ENCODE results near the gene NRIP2. TPM values are rescaled to one million over a fixed set of nuclear protein-coding genes. Genes with fewer than 3 reads are reported as not detected.

NRIP2 gene, protein sequence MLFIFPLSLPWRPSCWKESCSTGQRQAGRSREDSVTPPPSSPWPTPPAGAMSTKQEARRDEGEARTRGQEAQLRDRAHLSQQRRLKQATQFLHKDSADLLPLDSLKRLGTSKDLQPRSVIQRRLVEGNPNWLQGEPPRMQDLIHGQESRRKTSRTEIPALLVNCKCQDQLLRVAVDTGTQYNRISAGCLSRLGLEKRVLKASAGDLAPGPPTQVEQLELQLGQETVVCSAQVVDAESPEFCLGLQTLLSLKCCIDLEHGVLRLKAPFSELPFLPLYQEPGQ
- not detected for total RNA-seq
- total RNA-seq (2013): not detected

DNA sequence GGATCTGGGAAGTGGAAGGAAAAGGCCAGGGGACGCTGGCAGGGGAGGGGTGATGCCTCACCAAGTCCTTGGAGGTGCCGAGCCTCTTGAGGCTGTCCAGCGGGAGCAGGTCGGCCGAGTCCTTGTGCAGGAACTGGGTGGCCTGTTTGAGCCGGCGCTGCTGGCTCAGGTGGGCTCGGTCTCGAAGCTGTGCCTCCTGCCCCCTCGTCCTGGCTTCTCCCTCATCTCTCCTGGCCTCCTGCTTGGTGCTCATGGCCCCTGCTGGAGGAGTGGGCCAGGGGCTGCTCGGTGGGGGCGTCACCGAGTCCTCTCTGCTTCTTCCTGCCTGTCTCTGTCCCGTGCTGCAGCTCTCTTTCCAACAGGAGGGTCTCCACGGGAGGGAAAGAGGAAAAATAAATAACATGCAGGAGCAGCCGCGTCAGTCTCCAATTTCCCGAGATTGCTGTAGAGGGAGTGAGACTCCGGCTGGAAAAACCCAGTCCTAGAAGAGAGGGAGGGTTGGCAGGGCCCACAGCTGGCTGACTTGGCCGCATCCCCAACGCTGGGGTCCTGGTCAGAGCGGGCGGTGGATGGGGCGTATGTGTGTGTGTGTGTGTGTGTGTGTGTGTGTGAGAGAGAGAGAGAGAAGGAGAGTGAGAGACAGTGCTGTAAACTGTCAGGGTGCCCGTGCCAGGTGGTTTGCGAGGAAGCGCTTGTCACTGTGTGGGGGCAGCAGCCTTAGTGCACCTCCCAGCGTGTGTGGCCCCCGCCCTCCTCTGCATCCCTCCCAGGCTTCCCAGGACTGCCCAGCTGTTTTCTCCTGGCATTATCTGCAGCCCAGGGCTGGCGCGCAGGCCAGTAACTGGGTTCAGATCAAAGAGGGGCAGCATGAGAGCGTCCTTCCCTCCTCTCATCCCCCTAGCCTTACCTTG lies at the start of gene NRIP2:
Gene NRIP2 (minus strand): TSS at position 455 of the 911 bp plus-strand sequence. CDS start 52 bp downstream, at position 403.
- WGBS (ENCODE audit: insufficient coverage): 48% methylated on average over 32 of the region's 32 CpGs
- peaks cover 7% of the 10 kb centered on the region for H3K36me3 Mint-ChIP-seq
- TF ChIP-seq, protein P1, sequence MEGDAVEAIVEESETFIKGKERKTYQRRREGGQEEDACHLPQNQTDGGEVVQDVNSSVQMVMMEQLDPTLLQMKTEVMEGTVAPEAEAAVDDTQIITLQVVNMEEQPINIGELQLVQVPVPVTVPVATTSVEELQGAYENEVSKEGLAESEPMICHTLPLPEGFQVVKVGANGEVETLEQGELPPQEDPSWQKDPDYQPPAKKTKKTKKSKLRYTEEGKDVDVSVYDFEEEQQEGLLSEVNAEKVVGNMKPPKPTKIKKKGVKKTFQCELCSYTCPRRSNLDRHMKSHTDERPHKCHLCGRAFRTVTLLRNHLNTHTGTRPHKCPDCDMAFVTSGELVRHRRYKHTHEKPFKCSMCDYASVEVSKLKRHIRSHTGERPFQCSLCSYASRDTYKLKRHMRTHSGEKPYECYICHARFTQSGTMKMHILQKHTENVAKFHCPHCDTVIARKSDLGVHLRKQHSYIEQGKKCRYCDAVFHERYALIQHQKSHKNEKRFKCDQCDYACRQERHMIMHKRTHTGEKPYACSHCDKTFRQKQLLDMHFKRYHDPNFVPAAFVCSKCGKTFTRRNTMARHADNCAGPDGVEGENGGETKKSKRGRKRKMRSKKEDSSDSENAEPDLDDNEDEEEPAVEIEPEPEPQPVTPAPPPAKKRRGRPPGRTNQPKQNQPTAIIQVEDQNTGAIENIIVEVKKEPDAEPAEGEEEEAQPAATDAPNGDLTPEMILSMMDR (IDR thresholded peaks at IDR 0.05): no peak
- H3K4me1 Mint-ChIP-seq: peaks cover 6 to 12% of the 10 kb centered on the region in 2 donors
- H3K4me3 Mint-ChIP-seq: no peak within 1 kb of the TSS
- H3K9me3 Mint-ChIP-seq: no peaks in the 10 kb centered on the region
- no peaks in the 10 kb centered on the region for H3K27me3 ChIP-seq (ENCODE audit: control insufficient read depth, insufficient read depth, low read length)
- peaks cover 0 to 2% of the 10 kb centered on the region in 2 donors for H3K27me3 Mint-ChIP-seq (ENCODE audit: low read depth in 2 of 2)
- no peaks in the 10 kb centered on the region for H3K4me1 ChIP-seq (ENCODE audit: control insufficient read depth, insufficient read depth, low read length)
- H3K36me3 ChIP-seq (ENCODE audit: control insufficient read depth, insufficient read depth, low read length): peaks cover 17% of the 10 kb centered on the region
- no peak within 1 kb of the TSS for H3K27ac ChIP-seq (ENCODE audit: low read length)
- intact Hi-C loops (cut with micrococcal nuclease): no loop called here
- no peaks in the 10 kb centered on the region for H3K9me3 ChIP-seq (ENCODE audit: control insufficient read depth, insufficient read depth, low read length)
- no peak for DNase-seq
- H3K27ac Mint-ChIP-seq: peak within 1 kb of the TSS in 1 of 2 donors; percentile 20
- ATAC-seq: peak in 1 of 3 donors; percentile 34
- H3K4me3 ChIP-seq (ENCODE audit: low read length): no peak within 1 kb of the TSS

DNA sequence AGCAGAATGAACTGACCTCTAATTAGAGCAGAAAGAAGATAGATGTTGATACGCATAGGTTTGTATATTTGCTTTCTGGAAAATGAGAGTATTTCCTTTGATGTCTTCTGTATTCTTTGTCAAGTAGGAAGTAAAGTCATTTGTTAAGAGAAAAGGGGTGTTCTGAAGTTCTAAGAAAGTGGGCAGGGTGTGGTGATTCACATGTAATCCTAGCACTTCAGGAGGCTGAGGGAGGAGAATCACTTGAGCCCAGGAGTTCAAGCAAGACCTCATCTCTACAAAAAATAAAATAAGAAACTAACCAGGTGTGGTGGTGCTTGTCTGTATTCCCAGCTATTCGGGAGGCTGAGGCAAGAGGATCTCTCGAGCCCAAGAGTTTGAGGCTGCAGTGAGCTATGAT lies 45.0 kb upstream of the NRIP2 start:
- Histone ChIP-seq H3K4me3 (ENCODE audit: low read length) (no peak overlapping the region), H3K9me3 (ENCODE audit: control insufficient read depth, insufficient read depth, low read length) (no peaks in the 10 kb centered on the region), H3K27me3 (ENCODE audit: control insufficient read depth, insufficient read depth, low read length) (no peaks in the 10 kb centered on the region), H3K27ac (ENCODE audit: low read length) (no peak overlapping the region), H3K36me3 (ENCODE audit: control insufficient read depth, insufficient read depth, low read length) (no peaks in the 10 kb centered on the region), H3K4me1 (ENCODE audit: control insufficient read depth, insufficient read depth, low read length) (peaks cover 18% of the 10 kb centered on the region)
- intact Hi-C loops (cut with micrococcal nuclease): no loop called here
- DNase-seq (no peak), ATAC-seq (no peak)
- Mint-ChIP-seq H3K27me3 (ENCODE audit: low read depth in 2 of 2) (no peaks in the 10 kb centered on the region), H3K4me1 (peaks cover 25 to 27% of the 10 kb centered on the region in 2 donors), H3K27ac (peak overlapping the region in 1 of 2 donors; percentile 7), H3K36me3 (no peaks in the 10 kb centered on the region), H3K4me3 (no peak overlapping the region), H3K9me3 (no peaks in the 10 kb centered on the region)
- 97% methylated on average over 3 of the region's 3 CpGs for WGBS (ENCODE audit: insufficient coverage)
- TF ChIP-seq, protein P1 (IDR thresholded peaks at IDR 0.05): no peak

DNA sequence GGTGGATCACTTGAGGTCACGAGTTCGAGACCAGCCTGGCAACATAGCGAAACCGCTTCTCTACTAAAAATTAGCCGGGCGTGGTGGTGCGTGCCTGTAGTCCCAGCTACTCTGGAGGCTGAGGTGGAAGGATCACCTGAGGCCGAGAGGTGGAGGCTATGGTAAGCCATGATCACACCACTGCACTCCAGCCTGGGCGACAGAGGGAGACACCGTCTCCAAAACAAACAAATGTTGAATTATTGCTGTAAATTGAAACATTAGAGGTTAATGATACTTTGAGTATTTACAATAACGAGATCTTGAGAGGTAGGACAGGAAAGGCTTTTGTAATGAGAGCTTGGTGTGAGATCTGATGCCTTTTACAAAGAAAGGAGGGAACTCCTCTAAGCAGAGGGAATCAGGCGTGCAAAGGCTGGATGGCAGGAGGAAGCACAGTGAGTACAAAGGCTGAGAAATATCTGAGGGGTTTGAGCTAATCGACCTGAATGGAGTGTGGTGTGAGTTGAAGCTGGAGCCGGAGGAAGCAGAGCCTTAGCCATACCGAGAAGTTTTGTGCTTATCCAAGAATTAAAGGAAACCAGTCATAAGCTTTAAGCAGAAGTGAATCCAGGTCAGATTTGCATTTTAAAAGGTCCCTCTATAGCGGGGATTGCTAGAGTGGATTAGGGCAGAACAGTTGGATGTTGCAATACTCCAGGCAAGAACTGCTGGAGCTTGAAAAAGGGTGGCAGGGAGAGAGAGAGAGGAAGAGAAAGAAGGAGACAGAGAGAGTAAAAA lies 43.3 kb upstream of the NRIP2 start:
- TF ChIP-seq, protein P1 (IDR thresholded peaks at IDR 0.05): no peak
- H3K4me1 Mint-ChIP-seq: peaks cover 21 to 27% of the 10 kb centered on the region in 2 donors
- no peaks in the 10 kb centered on the region for H3K27me3 Mint-ChIP-seq (ENCODE audit: low read depth in 2 of 2)
- peak overlapping the region; percentile 98 for H3K4me3 Mint-ChIP-seq
- no peaks in the 10 kb centered on the region for H3K9me3 ChIP-seq (ENCODE audit: control insufficient read depth, insufficient read depth, low read length)
- intact Hi-C loops (cut with micrococcal nuclease): loop anchor here (1.0 to 2.0 kb wide), 2 partner anchors 13 to 66 kb away; partner anchors contain the start of genes ITFG2 and TULP3
- H3K4me3 ChIP-seq (ENCODE audit: low read length): peak overlapping the region; percentile 94
- H3K36me3 ChIP-seq (ENCODE audit: control insufficient read depth, insufficient read depth, low read length): no peaks in the 10 kb centered on the region
- H3K27me3 ChIP-seq (ENCODE audit: control insufficient read depth, insufficient read depth, low read length): no peaks in the 10 kb centered on the region
- H3K27ac ChIP-seq (ENCODE audit: low read length): no peak overlapping the region
- WGBS (ENCODE audit: insufficient coverage): 57% methylated on average over 16 of the region's 16 CpGs
- DNase-seq: peak in 1 of 2 donors; percentile 18
- no peaks in the 10 kb centered on the region for H3K9me3 Mint-ChIP-seq
- peaks cover 18% of the 10 kb centered on the region for H3K4me1 ChIP-seq (ENCODE audit: control insufficient read depth, insufficient read depth, low read length)
- H3K36me3 Mint-ChIP-seq: no peaks in the 10 kb centered on the region
- peak overlapping the region; percentile 95 to 98 for H3K27ac Mint-ChIP-seq
- ATAC-seq: no peak

All from natural killer cell (primary cell).